Endothelial cell of umbilical vein (primary cell): ENCODE results near the gene TRIM65. TPM values are rescaled to one million over a fixed set of nuclear protein-coding genes. Genes with fewer than 3 reads are reported as not detected.

Source experiments
- BruUV-seq: library from RNA; stranded (reverse); fragments of 400-500 nt; replicated peaks from 2 replicates; lab custom pipeline; 2021; lab: Mats Ljungman, UMichigan
- CTCF ChIA-PET: fragments of 300-600, 350-600 bp; sonication (Branson Sonifier 250); formaldehyde crosslinking; loops from one replicate; lab custom pipeline; 2021; ENCODE audit warnings: antibody characterized with exemption, inconsistent platforms; lab: Charles Lee
- POLR2A ChIA-PET: fragments of 300-600, 350-600 bp; sonication (Branson Sonifier 250); formaldehyde crosslinking; loops from one replicate; lab custom pipeline; 2021; ENCODE audit warnings: antibody characterized with exemption, inconsistent platforms; lab: Charles Lee
- DNase-seq: peaks from one replicate; pipeline ENCODE4 v3.0.0-alpha.2; 2011; ENCODE audit warnings: low read depth, low spot score
- FAIRE-seq: peaks from 2 replicates; lab custom pipeline; 2011; peaks lifted over from hg19 to GRCh38; lab: Jason Lieb, UNC
- H2AFZ ChIP-seq: 2 replicates; pipeline ENCODE4 v1.6.0; 2012; ENCODE audit warnings: low read depth, low read length, control low read depth, inconsistent platforms
- H3K27ac ChIP-seq: 2 replicates; pipeline ENCODE4 v1.5.1; 2011; ENCODE audit warnings: low read depth, mild to moderate bottlenecking, control low read depth, low read length, moderate library complexity; ENCODE audit not compliant: insufficient read depth
- H3K27me3 ChIP-seq, 2 experiments: 2 replicates each; pipeline versions ENCODE4 v1.6.0 to v1.6.1; 2011; ENCODE audit warnings: low read length in 2 of 2, mixed read lengths in 1 of 2; ENCODE audit not compliant: control insufficient read depth in 2 of 2, insufficient read depth in 2 of 2
- H3K36me3 ChIP-seq, 2 experiments: 2 replicates in 1 of 2; 3 replicates in 1 of 2; pipeline ENCODE4 v1.5.1; 2011; ENCODE audit warnings: low read length in 2 of 2, mild to moderate bottlenecking in 1 of 2, moderate library complexity in 1 of 2; ENCODE audit not compliant: control insufficient read depth in 2 of 2, insufficient read depth in 2 of 2; ENCODE audit errors: extremely low read depth in 1 of 2
- H3K4me1 ChIP-seq: 3 replicates; pipeline ENCODE4 v1.5.1; 2011; ENCODE audit warnings: mild to moderate bottlenecking, low read length; ENCODE audit not compliant: control insufficient read depth, insufficient read depth; ENCODE audit errors: extremely low read depth
- H3K4me2 ChIP-seq: 2 replicates; pipeline ENCODE4 v1.6.1; 2011; ENCODE audit warnings: low read length, control low read depth, mixed read lengths; ENCODE audit not compliant: insufficient read depth
- H3K4me3 ChIP-seq, 3 experiments: fragments of 200-600 bp in 1 of 3; sonication (generic), shearing (Covaris generic) in 1 of 3; replicated peaks in 1 of 3; 2 replicates each; pipeline ENCODE4 v1.5.1; 2011 to 2016; ENCODE audit warnings: control low read depth in 3 of 3, low read length in 3 of 3, mild to moderate bottlenecking in 2 of 3, inconsistent platforms in 1 of 3, low read depth in 1 of 3, moderate library complexity in 1 of 3; ENCODE audit not compliant: insufficient read depth in 1 of 3
- H3K79me2 ChIP-seq: 2 replicates; pipeline ENCODE4 v1.6.0; 2012; ENCODE audit warnings: low read length, inconsistent platforms; ENCODE audit not compliant: control insufficient read depth, insufficient read depth
- H3K9ac ChIP-seq: replicated peaks from 2 replicates; pipeline ENCODE3; 2011; ENCODE audit warnings: low read length, control low read depth; ENCODE audit not compliant: insufficient read depth; ENCODE audit errors: extremely low read depth
- H3K9me1 ChIP-seq: replicated peaks from 3 replicates; pipeline ENCODE4 v1.6.0; 2011; ENCODE audit warnings: mild to moderate bottlenecking, low read length; ENCODE audit not compliant: control insufficient read depth, insufficient read depth; ENCODE audit errors: extremely low read depth
- H3K9me3 ChIP-seq: replicated peaks from 2 replicates; pipeline ENCODE4 v1.5.1; 2012; ENCODE audit warnings: low read length, inconsistent platforms; ENCODE audit not compliant: control insufficient read depth, insufficient read depth
- H4K20me1 ChIP-seq: replicated peaks from 2 replicates; pipeline ENCODE3; 2011; ENCODE audit warnings: mild to moderate bottlenecking, low read length; ENCODE audit not compliant: control insufficient read depth, insufficient read depth; ENCODE audit errors: extremely low read depth
- CTCF ChIP-seq, 2 donors: IDR thresholded peaks; 1 replicate in 1 of 2; 2 replicates in 1 of 2; pipeline ENCODE4 v1.5.1; 2011; ENCODE audit warnings: low read length in 2 of 2, mild to moderate bottlenecking in 2 of 2, moderate library complexity in 2 of 2, control low read depth in 1 of 2, inconsistent platforms in 1 of 2, low read depth in 1 of 2; ENCODE audit not compliant: insufficient read depth in 1 of 2; ENCODE audit errors: extremely low read depth in 1 of 2
- EZH2 ChIP-seq: IDR thresholded peaks from 2 replicates; pipeline ENCODE4 v1.6.1; 2012; ENCODE audit warnings: borderline replicate concordance, low read depth, mild to moderate bottlenecking, moderate library complexity, low read length, inconsistent platforms; ENCODE audit not compliant: severe bottlenecking
- FOS ChIP-seq: IDR thresholded peaks from 2 replicates; pipeline ENCODE4 v1.6.1; 2011; ENCODE audit warnings: mild to moderate bottlenecking, low read length, moderate library complexity, borderline replicate concordance; ENCODE audit not compliant: insufficient read depth
- GATA2 ChIP-seq: IDR thresholded peaks from 2 replicates; pipeline ENCODE4 v1.7.0; 2011; ENCODE audit warnings: low read depth, mild to moderate bottlenecking, moderate library complexity, mixed read lengths, low read length; ENCODE audit not compliant: insufficient read length, insufficient read depth
- JUN ChIP-seq: IDR thresholded peaks from 2 replicates; pipeline ENCODE4 v1.6.1; 2011; ENCODE audit warnings: borderline replicate concordance, low read depth; ENCODE audit not compliant: insufficient read length, insufficient read depth
- MAX ChIP-seq: IDR thresholded peaks from 2 replicates; pipeline ENCODE4 v1.6.1; 2011; ENCODE audit not compliant: insufficient read depth, insufficient read length
- MYC ChIP-seq: IDR thresholded peaks from one replicate; pipeline ENCODE4 v1.6.1; 2011; ENCODE audit warnings: mild to moderate bottlenecking, low read depth, low read length
- POLR2A ChIP-seq: IDR thresholded peaks from 2 replicates; pipeline ENCODE4 v1.6.1; 2012; ENCODE audit warnings: low read depth, mild to moderate bottlenecking, control low read depth, low read length
- POLR2AphosphoS5 ChIP-seq: IDR thresholded peaks from 2 replicates; pipeline ENCODE4 v1.6.1; 2012; ENCODE audit warnings: low read depth, mild to moderate bottlenecking, control low read depth, low read length, moderate library complexity; ENCODE audit not compliant: insufficient read depth
- dilution Hi-C: fragments of 300-500 bp; cut with MboI; formaldehyde crosslinking; loops from one replicate; pipeline ENCODE4 v1.15.0; 2019; ENCODE audit warnings: low sequenced_read_pairs; ENCODE audit not compliant: extremely low pct_ligation_motif_present
- intact Hi-C: fragments of 100-400 bp; cut with micrococcal nuclease; formaldehyde crosslinking; loops from one replicate; pipeline ENCODE4 v1.10.0; 2022
- polyA plus RNA-seq, 4 experiments: library from polyadenylated mRNA; depleted of rRNA in 3 of 4; stranded (reverse) in 3 of 4; unstranded in 1 of 4; fragments of >200 nt; gene quantifications; 2 replicates each; pipeline versions ENCODE4 v1.2.1 to v1.2.3, GENCODE V29; 2011 to 2012; ENCODE audit warnings: missing spikeins in 1 of 4
- total RNA-seq: library from RNA; stranded (reverse); gene quantifications from 2 replicates; pipeline ENCODE4 v1.2.3, GENCODE V29; 2021

TRIM65 gene
- total and polyA plus RNA-seq, 2 donors (not counting 3 experiments of a cell fraction or from before 2014, with no cell fraction given), result 19.3 to 33.5 TPM

GRCh38 chr17:75945211-75945610 lies 48.5 kb upstream of the TRIM65 start:
- FAIRE-seq, result no peak
- intact Hi-C loops (no loop called here), dilution Hi-C loops (no loop called here)
- H3K4me3 ChIP-seq, result no peak overlapping the region
- no peak overlapping the region for H3K4me2 ChIP-seq
- H3K79me2 ChIP-seq, result no peaks in the 10 kb centered on the region
- ChIA-PET POLR2A (no interaction called here), CTCF (interaction anchor here (1.3 kb wide), 1 partner anchor 40 kb away, joined by 3 read pairs; the partner anchor contains the start of gene MRPL38)
- no peak overlapping the region for H3K9ac ChIP-seq
- H3K27me3 ChIP-seq, result no peaks in the 10 kb centered on the region
- DNase-seq, result no peak
- H4K20me1 ChIP-seq, result no peaks in the 10 kb centered on the region
- no peaks in the 10 kb centered on the region for H3K9me3 ChIP-seq
- no peak overlapping the region for H3K27ac ChIP-seq
- TF ChIP-seq JUN (no peak), MYC (no peak), GATA2 (no peak), POLR2AphosphoS5 (no peak), POLR2A (no peak), FOS (no peak), CTCF (IDR thresholded peaks at IDR 0.05; ENCODE audit: extremely low read depth in 1 of 2, insufficient read depth in 1 of 2, low read depth in 1 of 2, low read length in 2 of 2) (no peak), EZH2 (no peak), MAX (no peak)
- no peaks in the 10 kb centered on the region for H3K9me1 ChIP-seq
- H2AFZ ChIP-seq, result no peak overlapping the region
- peaks cover 6 to 19% of the 10 kb centered on the region in 2 experiments for H3K36me3 ChIP-seq
- no TSS peak for BruUV-seq
- peaks cover 6% of the 10 kb centered on the region for H3K4me1 ChIP-seq
